Trophoblast cell (in vitro differentiated cells and primary cell): ENCODE measurements around the gene AMMECR1.
"Not testable (repeated sequence)": the region's sequence is repeated elsewhere in the genome, so short reads cannot be mapped to it uniquely, and the experiment has no call there.

Experiments used
- DNase-seq, 2 donors: peaks; one replicate each; pipeline ENCODE4 v3.0.0-alpha.2; 2016
- H2AFZ ChIP-seq: 2 replicates; pipeline ENCODE4 v1.6.1; 2013; ENCODE audit warnings: low read length, moderate library complexity, mild to moderate bottlenecking; ENCODE audit not compliant: insufficient read depth, poor library complexity
- H2AK5ac ChIP-seq: 2 replicates; pipeline ENCODE4 v1.6.1; 2013; ENCODE audit warnings: mild to moderate bottlenecking, low read length
- H2BK120ac ChIP-seq: 2 replicates; pipeline ENCODE4 v1.6.1; 2013; ENCODE audit warnings: low read length, mild to moderate bottlenecking, moderate library complexity; ENCODE audit not compliant: insufficient read depth, poor library complexity
- H2BK12ac ChIP-seq: 2 replicates; pipeline ENCODE4 v1.6.1; 2013; ENCODE audit warnings: mild to moderate bottlenecking, low read length, moderate library complexity
- H2BK5ac ChIP-seq: 2 replicates; pipeline ENCODE4 v1.6.1; 2013; ENCODE audit warnings: low read length, low read depth, moderate library complexity, mild to moderate bottlenecking; ENCODE audit not compliant: poor library complexity
- H3K14ac ChIP-seq: 2 replicates; pipeline ENCODE4 v1.6.1; 2013; ENCODE audit warnings: mild to moderate bottlenecking, low read length
- H3K18ac ChIP-seq: 2 replicates; pipeline ENCODE4 v1.6.1; 2013; ENCODE audit warnings: mild to moderate bottlenecking, low read length
- H3K23ac ChIP-seq: 2 replicates; pipeline ENCODE4 v1.6.1; 2013; ENCODE audit warnings: low read length
- H3K27ac ChIP-seq: 2 replicates; pipeline ENCODE4 v1.5.1; 2013; ENCODE audit warnings: low read depth, mild to moderate bottlenecking, inconsistent platforms, low read length, moderate library complexity
- H3K27me3 ChIP-seq: 2 replicates; pipeline ENCODE4 v1.6.1; 2013; ENCODE audit warnings: inconsistent platforms, mild to moderate bottlenecking, low read length, moderate library complexity; ENCODE audit not compliant: insufficient read depth
- H3K36me3 ChIP-seq, 2 experiments: 1 replicate in 1 of 2; 2 replicates in 1 of 2; pipeline ENCODE4 v1.6.1; 2013; ENCODE audit warnings: low read length in 2 of 2, mild to moderate bottlenecking in 2 of 2, moderate library complexity in 1 of 2; ENCODE audit not compliant: insufficient read depth in 2 of 2, control insufficient read depth in 1 of 2
- H3K4ac ChIP-seq: 2 replicates; pipeline ENCODE4 v1.6.1; 2013; ENCODE audit warnings: low read depth, mild to moderate bottlenecking, low read length, moderate library complexity
- H3K4me1 ChIP-seq, 2 experiments: 1 replicate in 1 of 2; 2 replicates in 1 of 2; pipeline ENCODE4 v1.6.1; 2013; ENCODE audit warnings: low read length in 2 of 2, mild to moderate bottlenecking in 2 of 2, moderate library complexity in 1 of 2; ENCODE audit not compliant: insufficient read depth in 2 of 2, control insufficient read depth in 1 of 2
- H3K4me2 ChIP-seq: 2 replicates; pipeline ENCODE4 v1.6.1; 2013; ENCODE audit warnings: inconsistent platforms, mild to moderate bottlenecking, low read length, moderate library complexity
- H3K4me3 ChIP-seq: 2 replicates; pipeline ENCODE4 v1.5.1; 2013; ENCODE audit warnings: mild to moderate bottlenecking, low read depth, low read length, inconsistent platforms
- H3K79me1 ChIP-seq: one replicate; pipeline ENCODE4 v1.6.1; 2013; ENCODE audit warnings: low read length
- H3K79me2 ChIP-seq: 2 replicates; pipeline ENCODE4 v1.6.1; 2013; ENCODE audit warnings: low read length, mild to moderate bottlenecking; ENCODE audit not compliant: control insufficient read depth, insufficient read depth, poor library complexity
- H3K9ac ChIP-seq: 2 replicates; pipeline ENCODE4 v1.6.1; 2013; ENCODE audit warnings: mild to moderate bottlenecking, low read length
- H3K9me3 ChIP-seq: 2 replicates; pipeline ENCODE4 v1.6.1; 2013; ENCODE audit warnings: low read depth, mild to moderate bottlenecking, control low read depth, inconsistent platforms, low read length; ENCODE audit not compliant: insufficient read depth
- H4K12ac ChIP-seq: 2 replicates; pipeline ENCODE4 v1.6.1; 2013; ENCODE audit warnings: low read depth, mild to moderate bottlenecking, low read length, moderate library complexity
- H4K8ac ChIP-seq: 2 replicates; pipeline ENCODE4 v1.6.1; 2013; ENCODE audit warnings: low read depth, mild to moderate bottlenecking, low read length, moderate library complexity
- H4K91ac ChIP-seq: one replicate; pipeline ENCODE4 v1.6.1; 2013; ENCODE audit warnings: low read depth, mild to moderate bottlenecking, low read length, moderate library complexity
- WGBS: extraction: QIAGEN DNeasy Blood & Tissue Kit; methylation state at CpG from one replicate; pipeline ENCODE4 v1.1.7; 2013; ENCODE audit warnings: missing lambda C conversion rate; ENCODE audit not compliant: insufficient read length, insufficient coverage; ENCODE audit errors: extremely low coverage; 5-methylcytosine and 5-hydroxymethylcytosine counted together

The AMMECR1 gene

GRCh38 chrX:110156167-110156754 lies 161.6 kb downstream of the AMMECR1 start:
- Histone ChIP-seq H3K23ac (no peak overlapping the region), H4K12ac (no peak overlapping the region), H3K4me1 (peaks cover 0 to 7% of the 10 kb centered on the region in 2 experiments), H3K36me3 (no peaks in the 10 kb centered on the region), H2BK5ac (no peak overlapping the region), H3K9ac (no peak overlapping the region), H3K14ac (no peak overlapping the region), H3K18ac (no peak overlapping the region), H3K4ac (no peak overlapping the region), H3K79me1 (peaks cover 2% of the 10 kb centered on the region), H2AFZ (no peak overlapping the region), H2BK12ac (no peak overlapping the region), H3K79me2 (no peaks in the 10 kb centered on the region), H4K91ac (no peak overlapping the region), H3K9me3 (no peaks in the 10 kb centered on the region), H2AK5ac (no peak overlapping the region), H3K4me2 (no peak overlapping the region), H4K8ac (no peak overlapping the region), H3K4me3 (no peak overlapping the region), H3K27me3 (no peaks in the 10 kb centered on the region), H2BK120ac (no peak overlapping the region), H3K27ac (no peak overlapping the region)
- DNase-seq = peak in 1 of 2 donors; percentile 59
- 100% methylated on average over 1 of the region's 6 CpGs for WGBS

- no CpG with 5 or more reads among the region's 1 CpG for WGBS
- H3K79me2 ChIP-seq = no peaks in the 10 kb centered on the region
- H4K12ac ChIP-seq = no peak overlapping the region
- no peak overlapping the region for H2AFZ ChIP-seq
- H4K8ac ChIP-seq = no peak overlapping the region
- no peaks in the 10 kb centered on the region for H3K36me3 ChIP-seq
- H3K14ac ChIP-seq = no peak overlapping the region
- H3K9me3 ChIP-seq = no peaks in the 10 kb centered on the region
- no peaks in the 10 kb centered on the region for H3K27me3 ChIP-seq
- no peak for DNase-seq
- no peak overlapping the region for H3K23ac ChIP-seq
- H3K4ac ChIP-seq = no peak overlapping the region
- no peak overlapping the region for H3K27ac ChIP-seq
- H3K18ac ChIP-seq = no peak overlapping the region
- H2BK120ac ChIP-seq = no peak overlapping the region
- no peak overlapping the region for H2BK5ac ChIP-seq
- H3K4me1 ChIP-seq = peaks cover 0 to 2% of the 10 kb centered on the region in 2 experiments
- no peak overlapping the region for H3K4me2 ChIP-seq
- peaks cover under 1% of the 10 kb centered on the region for H3K79me1 ChIP-seq
- H3K9ac ChIP-seq = no peak overlapping the region
- no peak overlapping the region for H2AK5ac ChIP-seq
- no peak overlapping the region for H2BK12ac ChIP-seq
- no peak overlapping the region for H4K91ac ChIP-seq
- no peak overlapping the region for H3K4me3 ChIP-seq
These were observed 162.1 kb downstream of the AMMECR1 start for GRCh38 chrX:110155759-110156158.

- H3K27ac ChIP-seq, H3K4me2 ChIP-seq, H2BK5ac ChIP-seq, H4K91ac ChIP-seq, H2AK5ac ChIP-seq, H4K12ac ChIP-seq, H2AFZ ChIP-seq, H3K4me1 ChIP-seq, H3K23ac ChIP-seq, H4K8ac ChIP-seq, H3K79me2 ChIP-seq, H3K27me3 ChIP-seq, H3K4me3 ChIP-seq, H3K79me1 ChIP-seq, H3K9ac ChIP-seq, DNase-seq, H3K18ac ChIP-seq, H3K36me3 ChIP-seq, H2BK12ac ChIP-seq, H3K9me3 ChIP-seq, H2BK120ac ChIP-seq, H3K14ac ChIP-seq, H3K4ac ChIP-seq: not testable (repeated sequence)
- WGBS = no CpG with 5 or more reads among the region's 5 CpGs
These were observed 163.6 kb downstream of the AMMECR1 start for GRCh38 chrX:110154328-110154727.

- no peaks in the 10 kb centered on the region for H3K27me3 ChIP-seq
- WGBS = no CpG with 5 or more reads among the region's 2 CpGs
- no peak overlapping the region for H3K27ac ChIP-seq
- no peak overlapping the region for H3K18ac ChIP-seq
- H4K8ac ChIP-seq = no peak overlapping the region
- no peak overlapping the region for H2AK5ac ChIP-seq
- no peak overlapping the region for H3K14ac ChIP-seq
- no peak overlapping the region for H2BK12ac ChIP-seq
- no peak overlapping the region for H4K91ac ChIP-seq
- no peak overlapping the region for H3K23ac ChIP-seq
- no peak overlapping the region for H3K4me2 ChIP-seq
- H3K9me3 ChIP-seq = no peaks in the 10 kb centered on the region
- no peak overlapping the region for H4K12ac ChIP-seq
- no peaks in the 10 kb centered on the region for H3K4me1 ChIP-seq
- peaks cover 0 to 1% of the 10 kb centered on the region in 2 experiments for H3K36me3 ChIP-seq
- H3K79me2 ChIP-seq = no peaks in the 10 kb centered on the region
- no peak overlapping the region for H2BK5ac ChIP-seq
- H3K79me1 ChIP-seq = no peaks in the 10 kb centered on the region
- DNase-seq = no peak
- H3K4me3 ChIP-seq = no peak overlapping the region
- no peak overlapping the region for H2AFZ ChIP-seq
- H3K9ac ChIP-seq = no peak overlapping the region
- H2BK120ac ChIP-seq = no peak overlapping the region
- H3K4ac ChIP-seq = no peak overlapping the region
These were observed 164.0 kb downstream of the AMMECR1 start for GRCh38 chrX:110153896-110154295.
